ENCODE results near the gene YWHAG.

DNA sequence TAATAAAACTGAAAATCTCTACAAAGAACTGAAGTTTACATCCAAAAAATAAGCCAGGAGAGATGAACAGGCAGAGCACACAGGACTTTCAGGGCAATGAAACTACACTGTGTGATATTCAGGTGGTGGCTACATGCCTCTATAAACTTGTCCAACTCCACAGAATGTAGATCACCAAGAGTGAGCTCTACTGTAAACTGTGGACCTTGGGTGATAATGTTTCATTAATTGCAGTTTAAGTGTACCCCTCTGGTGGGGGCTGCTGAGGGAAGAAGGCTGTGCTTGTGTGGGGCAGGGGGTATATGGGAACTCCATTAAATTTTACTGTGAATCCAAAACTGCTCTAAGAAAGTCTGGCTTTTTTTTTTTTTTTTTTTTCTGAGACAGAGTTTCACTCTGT, 22.7 kb downstream of the YWHAG start:
- TF ChIP-seq CTCF (conservative IDR thresholded peaks at IDR 0.05; ENCODE audit: low read length) (no peak), EZH2phosphoT487 (IDR thresholded peaks at IDR 0.05; ENCODE audit: borderline replicate concordance) (no peak)
